Esophagus squamous epithelium (tissue), 4 donors: ENCODE results near the gene GSK3A.

Source experiments
- CTCF ChIP-seq, 6 experiments: fragments of 450-650 bp in 4 of 6; fragments of 200-600 bp in 2 of 6; sonication (generic) in 2 of 6; IDR thresholded peaks; one replicate each; pipeline ENCODE4 v1.5.1; 2016 to 2019; ENCODE audit warnings: antibody characterized with exemption in 6 of 6, mild to moderate bottlenecking in 4 of 6, moderate library complexity in 4 of 6
- POLR2A ChIP-seq, 4 donors: fragments of 450-650 bp; IDR thresholded peaks; one replicate each; pipeline ENCODE4 v1.6.1; 2017; ENCODE audit warnings: antibody characterized with exemption in 4 of 4, mild to moderate bottlenecking in 4 of 4, moderate library complexity in 3 of 4

DNA sequence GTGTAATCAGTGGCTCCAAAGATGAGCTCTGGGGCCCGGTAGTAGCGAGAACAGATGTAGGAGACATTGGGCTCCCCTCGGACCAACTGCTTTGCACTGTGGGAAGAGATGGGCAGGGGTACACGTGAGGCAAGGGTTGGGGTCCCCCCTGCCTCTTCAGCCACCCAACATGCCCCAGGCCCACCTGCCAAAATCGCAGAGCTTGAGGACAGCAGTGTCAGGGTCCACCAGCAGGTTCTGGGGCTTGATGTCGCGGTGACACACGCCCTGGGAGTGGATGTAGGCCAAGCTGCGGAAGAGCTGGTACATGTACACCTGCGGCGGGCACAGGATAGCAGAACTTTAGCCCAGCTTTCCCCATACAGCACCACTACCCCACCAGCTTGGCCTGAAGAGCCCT lies 8.0 kb downstream of the GSK3A start:
- TF ChIP-seq CTCF (IDR thresholded peaks at IDR 0.05), result no peak
- no peak for TF ChIP-seq POLR2A (IDR thresholded peaks at IDR 0.05)
